LNCAP (cell line): Measurements from ENCODE around the gene ATP6V1B1.

Source experiments
- CTCF ChIP-seq: fragments of 450-650 bp; IDR thresholded peaks from 2 replicates; pipeline ENCODE4 v1.5.1; 2017; ENCODE audit warnings: mild to moderate bottlenecking

The ATP6V1B1 gene

GRCh38 chr2:70957798-70958197, 22.1 kb downstream of the ATP6V1B1 start:
- TF ChIP-seq CTCF, result no peak

GRCh38 chr2:70958759-70959158, 23.1 kb downstream of the ATP6V1B1 start:
- no peak for TF ChIP-seq CTCF

- TF ChIP-seq CTCF, result no peak
Measured at GRCh38 chr2:70959271-70959761, 23.6 kb downstream of the ATP6V1B1 start.

GRCh38 chr2:70959851-70960832, 24.4 kb downstream of the ATP6V1B1 start:
- no peak for TF ChIP-seq CTCF

- TF ChIP-seq CTCF, result no peak
Measured at GRCh38 chr2:70960833-70961647, 25.3 kb downstream of the ATP6V1B1 start.

- TF ChIP-seq CTCF, result no peak
Measured at GRCh38 chr2:70961648-70961994, 25.9 kb downstream of the ATP6V1B1 start.

- TF ChIP-seq CTCF, result no peak
Measured at GRCh38 chr2:70962211-70962884, 26.6 kb downstream of the ATP6V1B1 start.
